ENCODE measurements around the gene COL24A1. TPM values are rescaled to one million over a fixed set of nuclear protein-coding genes. Genes with fewer than 3 reads are reported as not detected.

Gene COL24A1
- total and polyA plus RNA-seq, 2 experiments from 2014 or later, result 0.22 to 0.23 TPM

GRCh38 chr1:85818371-85818770, 338.2 kb downstream of the COL24A1 start:
- peak overlapping the region; percentile 26; the same call in 1 of the 2 replicates for H3K27ac ChIP-seq
- peaks cover 16% of the 10 kb centered on the region for H3K4me1 ChIP-seq (ENCODE audit: insufficient read depth)
- H3K27me3 ChIP-seq (replicated peaks; ENCODE audit: insufficient read depth), result no peaks in the 10 kb centered on the region
- WGBS, 2 experiments (ENCODE audit: low coverage in 1 of 2, low lambda C conversion rate in 2 of 2, missing lambda C conversion rate in 2 of 2), result 14 to 15% methylated on average over 2 of the region's 2 CpGs
- DNase-seq, result peak; percentile 62
- H2AFZ ChIP-seq, result peak overlapping the region; percentile 38
- no peaks in the 10 kb centered on the region for H3K9me3 ChIP-seq (ENCODE audit: low read depth)
- H3K4me3 ChIP-seq, result no peak overlapping the region
- no peaks in the 10 kb centered on the region for H3K36me3 ChIP-seq (ENCODE audit: low read depth)
- TF ChIP-seq EZH2phosphoT487 (IDR thresholded peaks at IDR 0.05; ENCODE audit: insufficient read depth, low read depth) (no peak), EZH2 (IDR thresholded peaks at IDR 0.05; ENCODE audit: insufficient read depth, poor library complexity, severe bottlenecking) (no peak)
- H3F3A ChIP-seq (ENCODE audit: insufficient read depth), result peaks cover 17% of the 10 kb centered on the region
- in situ Hi-C loops (cut with MboI), result no loop called here
- no peaks in the 10 kb centered on the region for H3K79me2 ChIP-seq (ENCODE audit: insufficient read depth)
- no peak overlapping the region for H3K9ac ChIP-seq
- H3K4me2 ChIP-seq (ENCODE audit: unreplicated experiment), result peak overlapping the region; percentile 31
- H3K9me2 ChIP-seq (ENCODE audit: insufficient read depth), result no peaks in the 10 kb centered on the region
- H4K20me1 ChIP-seq (ENCODE audit: insufficient read depth), result no peaks in the 10 kb centered on the region

DNA sequence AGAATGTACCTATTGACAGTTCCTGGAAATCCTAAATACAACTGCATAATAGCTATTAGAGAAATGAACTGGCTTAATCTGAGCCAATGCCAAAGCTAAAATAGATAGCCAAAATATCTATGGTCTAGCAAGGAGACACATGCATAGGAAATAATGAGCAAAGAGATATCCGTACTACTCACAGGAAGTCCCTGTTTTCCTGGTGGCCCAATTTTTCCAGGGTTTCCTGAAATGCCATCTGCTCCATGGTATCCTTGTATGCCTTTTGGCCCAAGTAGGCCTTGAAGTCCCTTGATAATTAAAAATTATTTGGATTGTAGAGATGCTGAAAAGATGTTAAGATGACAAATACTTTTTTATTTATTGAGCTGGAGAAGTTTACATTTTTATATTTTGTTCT, 340.0 kb downstream of the COL24A1 start:
- Histone ChIP-seq H3K9me2 (ENCODE audit: insufficient read depth) (no peaks in the 10 kb centered on the region), H3K27me3 (replicated peaks; ENCODE audit: insufficient read depth) (no peaks in the 10 kb centered on the region), H3K4me1 (ENCODE audit: insufficient read depth) (peaks cover 16% of the 10 kb centered on the region), H3K4me2 (ENCODE audit: unreplicated experiment) (no peak overlapping the region), H3K9ac (no peak overlapping the region), H4K20me1 (ENCODE audit: insufficient read depth) (no peaks in the 10 kb centered on the region), H2AFZ (no peak overlapping the region), H3K4me3 (no peak overlapping the region), H3F3A (ENCODE audit: insufficient read depth) (peaks cover 17% of the 10 kb centered on the region), H3K79me2 (ENCODE audit: insufficient read depth) (no peaks in the 10 kb centered on the region), H3K36me3 (ENCODE audit: low read depth) (no peaks in the 10 kb centered on the region), H3K27ac (no peak overlapping the region), H3K9me3 (ENCODE audit: low read depth) (no peaks in the 10 kb centered on the region)
- no peak for DNase-seq
- WGBS, 2 experiments (ENCODE audit: low coverage in 1 of 2, low lambda C conversion rate in 2 of 2, missing lambda C conversion rate in 2 of 2), result 74 to 75% methylated on average over 1 of the region's 1 CpG
- TF ChIP-seq EZH2 (IDR thresholded peaks at IDR 0.05; ENCODE audit: insufficient read depth, poor library complexity, severe bottlenecking) (no peak), EZH2phosphoT487 (IDR thresholded peaks at IDR 0.05; ENCODE audit: insufficient read depth, low read depth) (no peak)
- in situ Hi-C loops (cut with MboI), result no loop called here

GRCh38 chr1:85815906-85816305, 340.7 kb downstream of the COL24A1 start:
- DNase-seq, result no peak
- in situ Hi-C loops (cut with MboI), result no loop called here
- no peak overlapping the region for H3K4me3 ChIP-seq

GRCh38 chr1:85806236-85806965, 350.2 kb downstream of the COL24A1 start:
- H3K9ac ChIP-seq, result no peak overlapping the region
- H3K79me2 ChIP-seq (ENCODE audit: insufficient read depth), result no peaks in the 10 kb centered on the region
- H3K9me2 ChIP-seq (ENCODE audit: insufficient read depth), result no peaks in the 10 kb centered on the region
- no peaks in the 10 kb centered on the region for H3K4me1 ChIP-seq (ENCODE audit: insufficient read depth)
- no peak overlapping the region for H3K4me3 ChIP-seq
- no peak overlapping the region for H3K27ac ChIP-seq
- TF ChIP-seq EZH2phosphoT487 (IDR thresholded peaks at IDR 0.05; ENCODE audit: insufficient read depth, low read depth), result no peak
- TF ChIP-seq EZH2 (IDR thresholded peaks at IDR 0.05; ENCODE audit: insufficient read depth, poor library complexity, severe bottlenecking), result no peak
- H3F3A ChIP-seq (ENCODE audit: insufficient read depth), result no peaks in the 10 kb centered on the region
- in situ Hi-C loops (cut with MboI), result no loop called here
- no peaks in the 10 kb centered on the region for H3K27me3 ChIP-seq (replicated peaks; ENCODE audit: insufficient read depth)
- H3K36me3 ChIP-seq (ENCODE audit: low read depth), result no peaks in the 10 kb centered on the region
- H2AFZ ChIP-seq, result no peak overlapping the region
- H3K9me3 ChIP-seq (ENCODE audit: low read depth), result no peaks in the 10 kb centered on the region
- no peaks in the 10 kb centered on the region for H4K20me1 ChIP-seq (ENCODE audit: insufficient read depth)
- 31 to 43% methylated on average over 1 of the region's 1 CpG for WGBS, 2 experiments (ENCODE audit: low coverage in 1 of 2, low lambda C conversion rate in 2 of 2, missing lambda C conversion rate in 2 of 2)
- DNase-seq, result peak; percentile 11
- no peak overlapping the region for H3K4me2 ChIP-seq (ENCODE audit: unreplicated experiment)

More at GRCh38 chr1:85815906-85816305, 340.7 kb downstream of the COL24A1 start:
- H3K9me3 ChIP-seq (ENCODE audit: low read depth), result no peaks in the 10 kb centered on the region
- H3K9me2 ChIP-seq (ENCODE audit: insufficient read depth), result no peaks in the 10 kb centered on the region
- TF ChIP-seq EZH2 (IDR thresholded peaks at IDR 0.05; ENCODE audit: insufficient read depth, poor library complexity, severe bottlenecking) (no peak), EZH2phosphoT487 (IDR thresholded peaks at IDR 0.05; ENCODE audit: insufficient read depth, low read depth) (no peak)
- H3K4me1 ChIP-seq (ENCODE audit: insufficient read depth), result peaks cover 16% of the 10 kb centered on the region
- no peak overlapping the region for H3K9ac ChIP-seq
- no peaks in the 10 kb centered on the region for H3K79me2 ChIP-seq (ENCODE audit: insufficient read depth)
- no peak overlapping the region for H2AFZ ChIP-seq
- no peak overlapping the region for H3K4me2 ChIP-seq (ENCODE audit: unreplicated experiment)
- 16 to 18% methylated on average over 2 of the region's 2 CpGs for WGBS, 2 experiments (ENCODE audit: low coverage in 1 of 2, low lambda C conversion rate in 2 of 2, missing lambda C conversion rate in 2 of 2)
- H3K36me3 ChIP-seq (ENCODE audit: low read depth), result no peaks in the 10 kb centered on the region
- H3K27ac ChIP-seq, result no peak overlapping the region
- H4K20me1 ChIP-seq (ENCODE audit: insufficient read depth), result no peaks in the 10 kb centered on the region
- peaks cover 17% of the 10 kb centered on the region for H3F3A ChIP-seq (ENCODE audit: insufficient read depth)
- H3K27me3 ChIP-seq (replicated peaks; ENCODE audit: insufficient read depth), result no peaks in the 10 kb centered on the region
